Loucy (cell line): ENCODE results near the gene UNC5B.

Experiments used
- H2AFZ ChIP-seq: fragments of 200-600 bp; sonication (generic); 2 replicates; pipeline ENCODE4 v1.6.0; 2016; ENCODE audit warnings: antibody characterized with exemption, mild to moderate bottlenecking, low read length, moderate library complexity
- H3F3A ChIP-seq: fragments of 200-600 bp; 2 replicates; pipeline ENCODE4 v1.6.0; 2016; ENCODE audit warnings: antibody characterized with exemption, low read depth, mild to moderate bottlenecking
- H3K27me3 ChIP-seq: fragments of 200-600 bp; sonication (generic); 2 replicates; pipeline ENCODE4 v1.6.1; 2014; ENCODE audit warnings: low read length, mild to moderate bottlenecking; ENCODE audit not compliant: insufficient read depth, poor library complexity, severe bottlenecking
- H3K36me3 ChIP-seq: fragments of 200-600 bp; sonication (generic); 2 replicates; pipeline ENCODE4 v1.6.1; 2016; ENCODE audit warnings: low read length; ENCODE audit not compliant: insufficient read depth
- H3K4me1 ChIP-seq: fragments of 200-600 bp; sonication (generic); 2 replicates; pipeline ENCODE4 v1.5.1; 2014; ENCODE audit warnings: low read length, mild to moderate bottlenecking; ENCODE audit not compliant: insufficient read depth, poor library complexity, severe bottlenecking
- H3K4me2 ChIP-seq: fragments of 200-600 bp; sonication (generic); 2 replicates; pipeline ENCODE4 v1.6.0; 2014; ENCODE audit warnings: antibody characterized with exemption, low read length, low read depth, mild to moderate bottlenecking; ENCODE audit not compliant: poor library complexity, severe bottlenecking
- H3K4me3 ChIP-seq: fragments of 200-600 bp; sonication (generic); 2 replicates; pipeline ENCODE4 v1.5.1; 2014; ENCODE audit warnings: low read length, mild to moderate bottlenecking, mixed read lengths; ENCODE audit not compliant: poor library complexity, severe bottlenecking
- H3K79me2 ChIP-seq: fragments of 200-600 bp; sonication (generic); 2 replicates; pipeline ENCODE4 v1.6.1; 2014; ENCODE audit warnings: low read length; ENCODE audit not compliant: insufficient read depth
- H3K9ac ChIP-seq: fragments of 200-600 bp; sonication (generic); 2 replicates; pipeline ENCODE4 v1.6.0; 2014; ENCODE audit warnings: mild to moderate bottlenecking, low read depth, low read length, moderate library complexity; ENCODE audit not compliant: poor library complexity, severe bottlenecking
- H3K9me2 ChIP-seq: fragments of 200-600 bp; sonication (generic); replicated peaks from 2 replicates; pipeline ENCODE4 v1.6.1; 2016; ENCODE audit warnings: low read depth, low read length, mixed read lengths
- H3K9me3 ChIP-seq: fragments of 200-600 bp; sonication (generic); 2 replicates; pipeline ENCODE4 v1.6.1; 2014; ENCODE audit warnings: mild to moderate bottlenecking, antibody characterized with exemption, low read length, low read depth; ENCODE audit not compliant: insufficient read depth
- H4K20me1 ChIP-seq: fragments of 200-600 bp; sonication (generic); 2 replicates; pipeline ENCODE4 v1.6.0; 2014; ENCODE audit warnings: antibody characterized with exemption, low read length, mild to moderate bottlenecking; ENCODE audit not compliant: insufficient read depth, poor library complexity, severe bottlenecking
- EZH2phosphoT487 ChIP-seq: fragments of 200-600 bp; IDR thresholded peaks from 2 replicates; pipeline ENCODE4 v1.6.1; 2018; ENCODE audit warnings: antibody characterized with exemption, mild to moderate bottlenecking, moderate library complexity, borderline replicate concordance
- TF ChIP-seq, protein P1 (sequence below): fragments of 200-600 bp; sonication (generic); conservative IDR thresholded peaks from 2 replicates; pipeline ENCODE4 v1.5.1; 2014; ENCODE audit warnings: mild to moderate bottlenecking, antibody characterized with exemption, low read length

Gene UNC5B

DNA sequence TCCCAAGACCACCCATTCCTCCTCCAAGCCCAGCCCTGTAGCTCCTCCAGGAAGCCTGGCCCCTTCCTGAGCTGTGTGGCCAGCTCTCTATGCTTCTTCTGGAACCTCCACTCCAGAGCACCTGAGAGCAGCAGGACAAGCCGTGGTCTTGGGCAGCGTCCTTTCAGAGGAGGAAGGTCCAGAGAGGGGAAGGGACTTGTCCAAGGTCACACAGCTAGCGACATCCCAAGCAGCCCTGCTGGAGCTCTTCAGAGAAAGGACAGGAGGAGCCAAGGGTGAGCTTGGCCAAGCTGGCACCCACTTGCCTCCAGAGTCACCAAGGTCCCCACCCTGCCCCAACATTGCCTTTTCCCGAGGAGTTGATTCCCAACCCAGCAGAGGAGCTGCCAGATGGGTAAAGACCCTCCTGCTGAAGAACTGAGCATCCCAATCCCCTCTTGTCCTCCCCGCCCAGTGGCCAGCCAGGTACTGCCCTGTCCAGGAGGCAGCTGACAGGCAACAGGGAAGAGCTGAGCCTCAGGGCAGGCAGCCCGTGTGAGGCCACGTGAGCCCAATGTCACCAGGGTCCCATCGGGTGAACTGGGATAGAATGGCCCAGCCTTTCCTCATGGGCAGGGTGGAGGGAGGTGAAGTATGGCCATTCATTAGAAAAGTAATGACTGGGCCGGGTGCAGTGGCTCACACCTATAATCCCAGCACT, 46.2 kb downstream of the UNC5B start:
- no peaks in the 10 kb centered on the region for H3F3A ChIP-seq
- H4K20me1 ChIP-seq, result no peaks in the 10 kb centered on the region
- no peak overlapping the region for H3K4me3 ChIP-seq
- no peak overlapping the region for H3K4me2 ChIP-seq
- no peaks in the 10 kb centered on the region for H3K27me3 ChIP-seq
- H3K4me1 ChIP-seq, result no peaks in the 10 kb centered on the region
- TF ChIP-seq EZH2phosphoT487, result no peak
- TF ChIP-seq, protein P1, sequence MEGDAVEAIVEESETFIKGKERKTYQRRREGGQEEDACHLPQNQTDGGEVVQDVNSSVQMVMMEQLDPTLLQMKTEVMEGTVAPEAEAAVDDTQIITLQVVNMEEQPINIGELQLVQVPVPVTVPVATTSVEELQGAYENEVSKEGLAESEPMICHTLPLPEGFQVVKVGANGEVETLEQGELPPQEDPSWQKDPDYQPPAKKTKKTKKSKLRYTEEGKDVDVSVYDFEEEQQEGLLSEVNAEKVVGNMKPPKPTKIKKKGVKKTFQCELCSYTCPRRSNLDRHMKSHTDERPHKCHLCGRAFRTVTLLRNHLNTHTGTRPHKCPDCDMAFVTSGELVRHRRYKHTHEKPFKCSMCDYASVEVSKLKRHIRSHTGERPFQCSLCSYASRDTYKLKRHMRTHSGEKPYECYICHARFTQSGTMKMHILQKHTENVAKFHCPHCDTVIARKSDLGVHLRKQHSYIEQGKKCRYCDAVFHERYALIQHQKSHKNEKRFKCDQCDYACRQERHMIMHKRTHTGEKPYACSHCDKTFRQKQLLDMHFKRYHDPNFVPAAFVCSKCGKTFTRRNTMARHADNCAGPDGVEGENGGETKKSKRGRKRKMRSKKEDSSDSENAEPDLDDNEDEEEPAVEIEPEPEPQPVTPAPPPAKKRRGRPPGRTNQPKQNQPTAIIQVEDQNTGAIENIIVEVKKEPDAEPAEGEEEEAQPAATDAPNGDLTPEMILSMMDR, result no peak
- H3K79me2 ChIP-seq, result no peaks in the 10 kb centered on the region
- H3K9me2 ChIP-seq, result no peaks in the 10 kb centered on the region
- H3K9me3 ChIP-seq, result no peaks in the 10 kb centered on the region
- no peak overlapping the region for H2AFZ ChIP-seq
- no peaks in the 10 kb centered on the region for H3K36me3 ChIP-seq
- no peak overlapping the region for H3K9ac ChIP-seq

DNA sequence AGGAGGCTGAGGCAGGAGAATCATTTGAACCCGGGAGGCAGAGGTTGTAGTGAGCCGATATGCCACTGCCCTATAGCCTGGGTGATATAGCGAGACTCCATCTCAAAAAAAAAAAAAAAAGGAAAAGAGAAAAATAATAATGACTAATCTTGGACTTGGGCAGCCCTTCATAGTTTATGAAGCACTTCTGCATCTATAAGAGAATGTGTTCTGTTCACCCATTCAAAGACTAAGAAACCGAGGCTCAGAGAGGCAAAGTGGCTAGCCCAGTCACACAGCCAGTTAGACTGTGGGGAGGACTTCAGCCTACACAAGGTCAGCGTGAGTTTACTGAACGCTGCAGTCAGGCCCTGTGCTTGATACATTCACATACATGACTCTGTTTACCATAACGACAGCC, 46.9 kb downstream of the UNC5B start:
- Histone ChIP-seq H3K79me2 (no peaks in the 10 kb centered on the region), H3K4me1 (no peaks in the 10 kb centered on the region), H3K36me3 (no peaks in the 10 kb centered on the region), H3K4me3 (no peak overlapping the region), H4K20me1 (no peaks in the 10 kb centered on the region), H3K9me3 (no peaks in the 10 kb centered on the region), H2AFZ (no peak overlapping the region), H3K4me2 (no peak overlapping the region), H3F3A (no peaks in the 10 kb centered on the region), H3K9me2 (no peaks in the 10 kb centered on the region), H3K9ac (no peak overlapping the region), H3K27me3 (no peaks in the 10 kb centered on the region)
- TF ChIP-seq, protein P1, result no peak
- no peak for TF ChIP-seq EZH2phosphoT487

DNA sequence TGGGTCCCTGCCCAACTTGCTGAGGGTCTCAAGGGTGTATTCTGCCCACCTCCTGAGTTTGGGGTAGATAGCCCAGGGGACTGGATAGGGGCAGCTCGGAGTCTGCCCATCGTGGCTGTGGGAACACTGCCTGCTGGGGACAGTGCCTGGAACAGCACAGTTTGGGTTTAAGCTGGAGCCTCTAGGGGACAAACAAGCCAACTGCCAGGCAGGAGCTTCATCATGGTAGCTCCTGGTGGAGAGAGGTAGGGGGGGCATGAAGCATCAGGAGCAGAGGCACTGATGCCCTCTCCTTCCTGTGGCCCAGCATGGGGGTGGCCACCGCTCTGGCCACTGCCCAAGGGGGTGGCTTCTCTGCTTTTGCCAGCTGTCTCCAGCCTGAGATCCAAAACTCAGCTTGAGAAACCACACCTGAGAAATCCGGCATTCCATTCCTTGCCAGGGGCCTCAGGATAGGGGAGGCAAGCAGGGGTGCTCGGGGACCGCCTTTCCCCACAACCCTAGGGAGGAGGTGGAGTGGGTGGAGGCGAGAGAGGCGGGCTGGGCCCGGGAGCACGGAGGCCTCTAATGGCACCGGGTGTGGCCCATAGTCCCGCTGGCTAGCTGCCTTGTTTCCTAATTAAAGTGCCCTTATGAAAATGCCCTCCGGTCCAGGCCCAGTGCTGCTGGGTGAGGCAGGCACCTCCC, 47.6 kb downstream of the UNC5B start:
- H3K4me2 ChIP-seq, result no peak overlapping the region
- no peaks in the 10 kb centered on the region for H3K9me2 ChIP-seq
- no peaks in the 10 kb centered on the region for H3K36me3 ChIP-seq
- H3F3A ChIP-seq, result no peaks in the 10 kb centered on the region
- no peaks in the 10 kb centered on the region for H3K9me3 ChIP-seq
- no peak overlapping the region for H3K4me3 ChIP-seq
- H3K4me1 ChIP-seq, result no peaks in the 10 kb centered on the region
- no peak overlapping the region for H2AFZ ChIP-seq
- no peak for TF ChIP-seq EZH2phosphoT487
- TF ChIP-seq, protein P1, result no peak
- no peak overlapping the region for H3K9ac ChIP-seq
- no peaks in the 10 kb centered on the region for H4K20me1 ChIP-seq
- no peaks in the 10 kb centered on the region for H3K27me3 ChIP-seq
- no peaks in the 10 kb centered on the region for H3K79me2 ChIP-seq
